ENCODE measurements around the gene LRRC53. TPM values are rescaled to one million over a fixed set of nuclear protein-coding genes. Genes with fewer than 3 reads are reported as not detected.

The LRRC53 gene
- total RNA-seq, 1 donor from 2014 or later: 0.42 TPM

GRCh38 chr1:74426208-74426937, 86.0 kb downstream of the LRRC53 start:
- no peak for TF ChIP-seq CTCF (IDR thresholded peaks at IDR 0.05; ENCODE audit: partially characterized antibody, unreplicated experiment)
- peaks cover 7% of the 10 kb centered on the region for H3K4me1 Mint-ChIP-seq (ENCODE audit: low read depth, unreplicated experiment)
- H3K9me3 Mint-ChIP-seq (ENCODE audit: unreplicated experiment): no peaks in the 10 kb centered on the region
- no peak overlapping the region for H3K4me3 Mint-ChIP-seq (ENCODE audit: unreplicated experiment)
- no peak for DNase-seq
- H3K36me3 Mint-ChIP-seq (ENCODE audit: unreplicated experiment): no peaks in the 10 kb centered on the region
- H3K27ac Mint-ChIP-seq (ENCODE audit: unreplicated experiment): no peak overlapping the region
- H3K27me3 Mint-ChIP-seq (ENCODE audit: unreplicated experiment): peaks cover 2% of the 10 kb centered on the region

- DNase-seq: no peak
- Mint-ChIP-seq H3K27me3 (ENCODE audit: unreplicated experiment) (peaks cover 2% of the 10 kb centered on the region), H3K36me3 (ENCODE audit: unreplicated experiment) (no peaks in the 10 kb centered on the region), H3K4me3 (ENCODE audit: unreplicated experiment) (no peak overlapping the region), H3K9me3 (ENCODE audit: unreplicated experiment) (no peaks in the 10 kb centered on the region), H3K27ac (ENCODE audit: unreplicated experiment) (no peak overlapping the region), H3K4me1 (ENCODE audit: low read depth, unreplicated experiment) (peaks cover 7% of the 10 kb centered on the region)
- TF ChIP-seq CTCF (IDR thresholded peaks at IDR 0.05; ENCODE audit: partially characterized antibody, unreplicated experiment): no peak
These were observed 86.7 kb downstream of the LRRC53 start for GRCh38 chr1:74425676-74426075.

GRCh38 chr1:74423471-74423870, 88.9 kb downstream of the LRRC53 start:
- H3K9me3 Mint-ChIP-seq (ENCODE audit: unreplicated experiment): no peaks in the 10 kb centered on the region
- no peak overlapping the region for H3K4me3 Mint-ChIP-seq (ENCODE audit: unreplicated experiment)
- peaks cover 4% of the 10 kb centered on the region for H3K4me1 Mint-ChIP-seq (ENCODE audit: low read depth, unreplicated experiment)
- H3K27ac Mint-ChIP-seq (ENCODE audit: unreplicated experiment): no peak overlapping the region
- H3K27me3 Mint-ChIP-seq (ENCODE audit: unreplicated experiment): peaks cover 2% of the 10 kb centered on the region
- H3K36me3 Mint-ChIP-seq (ENCODE audit: unreplicated experiment): no peaks in the 10 kb centered on the region
- DNase-seq: no peak
- TF ChIP-seq CTCF (IDR thresholded peaks at IDR 0.05; ENCODE audit: partially characterized antibody, unreplicated experiment): no peak

- Mint-ChIP-seq H3K4me1 (ENCODE audit: low read depth, unreplicated experiment) (peaks cover 4% of the 10 kb centered on the region), H3K36me3 (ENCODE audit: unreplicated experiment) (no peaks in the 10 kb centered on the region), H3K4me3 (ENCODE audit: unreplicated experiment) (no peak overlapping the region), H3K27me3 (ENCODE audit: unreplicated experiment) (peaks cover 2% of the 10 kb centered on the region), H3K9me3 (ENCODE audit: unreplicated experiment) (no peaks in the 10 kb centered on the region), H3K27ac (ENCODE audit: unreplicated experiment) (no peak overlapping the region)
- no peak for TF ChIP-seq CTCF (IDR thresholded peaks at IDR 0.05; ENCODE audit: partially characterized antibody, unreplicated experiment)
- no peak for DNase-seq
These were observed 89.8 kb downstream of the LRRC53 start for GRCh38 chr1:74422421-74423292.

GRCh38 chr1:74420467-74420866, 91.9 kb downstream of the LRRC53 start:
- Mint-ChIP-seq H3K4me1 (ENCODE audit: low read depth, unreplicated experiment) (no peaks in the 10 kb centered on the region), H3K27me3 (ENCODE audit: unreplicated experiment) (no peaks in the 10 kb centered on the region), H3K9me3 (ENCODE audit: unreplicated experiment) (no peaks in the 10 kb centered on the region), H3K36me3 (ENCODE audit: unreplicated experiment) (no peaks in the 10 kb centered on the region), H3K4me3 (ENCODE audit: unreplicated experiment) (no peak overlapping the region), H3K27ac (ENCODE audit: unreplicated experiment) (no peak overlapping the region)
- no peak for DNase-seq
- no peak for TF ChIP-seq CTCF (IDR thresholded peaks at IDR 0.05; ENCODE audit: partially characterized antibody, unreplicated experiment)
